HG02571 (cell line): ENCODE measurements around the gene P2RY13.

Experiments
- ATAC-seq: cut with Tn5 transposase; IDR thresholded peaks from one replicate; pipeline ENCODE4 v1.9.1; 2021; ENCODE audit warnings: mild to moderate bottlenecking, moderate library complexity; ENCODE audit not compliant: unreplicated experiment

P2RY13 gene

GRCh38 chr3:151321526-151321925, 7.8 kb downstream of the P2RY13 start:
- ATAC-seq: no peak

- no peak for ATAC-seq
Measured at GRCh38 chr3:151320131-151320530, 9.2 kb downstream of the P2RY13 start.

DNA sequence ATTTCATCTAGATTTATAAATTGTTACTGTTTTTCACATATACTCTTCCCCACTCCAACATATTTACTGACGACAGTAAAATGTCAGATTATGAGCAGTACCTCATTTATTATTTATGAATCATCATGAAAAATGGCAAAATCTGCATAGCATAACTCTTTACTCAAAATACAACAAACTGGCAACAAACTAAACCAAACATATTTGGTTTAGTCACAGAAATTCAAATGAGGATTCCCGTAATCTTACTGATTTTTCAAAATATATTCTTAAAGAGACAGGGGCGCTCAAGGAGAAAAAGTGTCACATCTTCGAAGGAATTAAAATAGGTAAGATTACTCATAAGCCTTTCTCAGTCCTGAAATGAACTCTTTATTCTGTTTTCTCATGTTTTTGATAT, 9.7 kb downstream of the P2RY13 start:
- no peak for ATAC-seq

- no peak for ATAC-seq
Measured at GRCh38 chr3:151318991-151319390, 10.4 kb downstream of the P2RY13 start.

DNA sequence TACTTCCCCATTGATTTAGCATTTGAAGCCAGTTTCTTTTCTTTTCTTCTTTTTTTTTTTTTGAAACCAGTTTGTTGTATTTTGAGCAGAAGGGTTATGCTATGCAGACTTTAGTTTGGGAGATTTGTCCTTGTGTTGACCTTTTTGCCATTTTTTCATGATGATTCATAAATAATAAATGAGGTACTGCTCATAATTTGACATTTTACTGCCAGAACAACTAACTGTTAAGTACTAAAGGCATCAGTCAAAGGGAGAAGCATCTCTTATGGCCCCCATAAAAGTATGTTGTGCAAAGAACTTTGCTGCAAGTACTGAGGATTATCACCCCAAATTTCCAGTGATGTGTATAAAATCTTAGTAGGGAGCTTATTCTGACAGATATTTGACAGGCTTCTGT, 11.0 kb downstream of the P2RY13 start:
- no peak for ATAC-seq

DNA sequence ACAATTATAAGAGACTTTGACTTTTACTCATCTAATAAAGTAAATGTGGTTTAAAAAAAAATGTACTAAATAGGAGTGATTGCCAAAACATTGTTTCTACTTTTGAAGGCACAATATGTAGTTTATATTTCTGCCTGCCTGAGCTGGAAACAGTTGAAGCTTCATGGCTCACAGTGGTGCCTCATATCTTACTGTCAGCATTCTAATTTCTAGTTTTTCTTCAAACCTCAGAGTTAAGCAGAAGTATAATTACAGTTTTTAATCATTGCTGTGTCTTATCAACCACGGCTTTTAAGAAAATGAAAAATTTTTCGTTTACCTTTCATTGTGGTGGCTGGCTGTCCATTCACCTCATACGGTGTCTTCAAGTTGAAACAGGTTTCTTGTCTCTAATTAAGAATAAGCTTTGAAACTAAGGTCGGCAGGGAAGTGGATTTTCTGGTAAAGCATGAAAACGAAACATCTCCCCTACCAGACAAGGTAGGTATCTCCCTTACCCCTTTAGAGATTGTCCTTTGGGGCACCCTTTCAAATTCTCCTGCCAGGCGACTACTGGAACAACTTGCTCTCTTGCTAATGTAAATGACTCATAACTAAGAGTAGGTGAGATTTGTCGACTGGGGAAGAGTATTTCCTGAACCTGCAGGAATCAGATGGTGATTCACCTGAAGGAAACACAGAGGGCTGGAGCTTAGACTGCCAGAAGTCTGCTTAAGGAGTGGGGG, 12.9 kb downstream of the P2RY13 start, which contains the start of gene GPR87:
Gene GPR87 (minus strand): TSS at position 554 of the 725 bp plus-strand sequence. CDS start 16,720 bp downstream, outside the sequence.
- no peak for ATAC-seq

DNA sequence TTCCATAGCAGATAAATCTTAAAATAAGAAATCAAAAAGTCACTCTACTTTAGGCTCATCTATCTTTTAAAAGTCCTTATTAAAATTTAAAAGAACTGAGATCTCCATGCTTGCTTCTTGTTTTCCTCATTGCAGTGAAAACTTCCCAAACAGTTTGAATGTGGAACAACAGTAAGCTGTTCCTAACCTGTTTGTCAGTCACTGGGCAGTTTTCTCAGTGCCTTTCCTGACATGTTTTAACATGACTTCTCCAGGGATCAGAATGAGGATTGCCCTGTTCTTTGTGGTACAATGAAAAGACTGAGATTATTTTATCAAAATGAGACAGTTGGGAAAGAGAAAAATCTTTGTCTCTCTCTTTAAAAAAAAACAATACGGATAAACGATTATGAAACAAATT, 13.5 kb downstream of the P2RY13 start:
- no peak for ATAC-seq

- no peak for ATAC-seq
Measured at GRCh38 chr3:151315136-151315535, 14.2 kb downstream of the P2RY13 start.

- no peak for ATAC-seq
Measured at GRCh38 chr3:151314593-151314992, 14.8 kb downstream of the P2RY13 start.

- no peak for ATAC-seq
Measured at GRCh38 chr3:151314137-151314536, 15.2 kb downstream of the P2RY13 start.

GRCh38 chr3:151312972-151313371, 16.4 kb downstream of the P2RY13 start:
- no peak for ATAC-seq

- ATAC-seq: no peak
Measured at GRCh38 chr3:151309566-151309965, 19.8 kb downstream of the P2RY13 start.

- ATAC-seq: no peak
Measured at GRCh38 chr3:151307583-151308488, 21.5 kb downstream of the P2RY13 start.

DNA sequence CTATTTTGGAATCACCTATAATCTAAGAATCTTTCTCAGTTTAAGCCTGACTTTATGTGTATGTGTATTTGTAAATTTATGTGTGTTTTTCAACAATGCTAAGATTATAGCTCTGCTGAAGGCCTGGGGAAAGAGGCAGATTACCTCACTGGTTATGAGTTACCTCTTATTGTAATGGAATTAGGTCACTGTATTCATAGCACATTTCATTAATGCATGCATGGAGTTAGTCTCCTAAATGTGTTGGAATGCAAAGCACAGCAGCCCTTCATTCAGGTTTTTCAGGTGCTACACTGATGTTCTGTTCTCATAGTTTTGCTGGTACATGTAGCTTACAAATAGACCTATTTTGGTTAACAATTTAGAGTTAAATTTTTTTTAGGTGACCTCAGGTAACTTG, 22.2 kb downstream of the P2RY13 start:
- no peak for ATAC-seq

- ATAC-seq: no peak
Measured at GRCh38 chr3:151306168-151306810, 23.1 kb downstream of the P2RY13 start.

DNA sequence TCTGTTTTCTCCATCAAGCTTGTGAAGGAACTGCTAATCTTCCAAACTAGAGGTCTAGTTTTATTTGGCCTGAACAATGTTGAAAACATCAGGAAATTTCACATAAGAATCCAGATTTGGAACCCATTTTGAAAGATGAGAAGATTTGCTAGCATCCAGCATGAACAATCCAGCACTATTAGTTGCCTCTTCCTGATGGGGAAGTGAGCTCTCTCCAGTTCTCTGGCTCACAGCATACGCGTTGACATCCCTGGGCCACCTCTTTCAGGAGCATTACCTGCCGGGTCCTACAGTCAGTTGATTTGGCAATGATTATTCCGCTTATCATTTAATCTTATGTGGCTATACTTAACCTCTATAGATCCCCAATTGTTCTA, 23.6 kb downstream of the P2RY13 start:
- no peak for ATAC-seq

- ATAC-seq: no peak
Measured at GRCh38 chr3:151305060-151305774, 24.1 kb downstream of the P2RY13 start.

DNA sequence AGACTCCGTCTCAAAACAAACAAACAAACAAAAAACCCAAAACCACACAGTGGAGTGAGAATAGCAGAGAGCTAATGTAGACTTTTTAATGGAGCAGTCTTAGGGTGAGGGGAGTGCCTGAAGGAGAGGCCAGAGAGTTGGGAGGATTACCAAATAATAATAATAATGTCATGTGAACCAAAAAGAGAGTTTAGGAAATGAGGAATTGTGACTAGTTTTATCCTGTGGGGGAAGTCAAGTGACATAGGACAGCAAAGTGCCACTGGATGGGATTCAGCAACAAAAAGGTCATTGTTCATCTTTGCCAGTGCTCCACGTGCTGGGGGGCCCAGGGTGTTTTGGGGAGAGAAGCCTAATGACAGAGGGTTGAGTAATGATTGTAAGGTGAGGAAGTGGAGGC, 25.6 kb downstream of the P2RY13 start:
- no peak for ATAC-seq

- ATAC-seq: no peak
Measured at GRCh38 chr3:151301787-151302186, 27.6 kb downstream of the P2RY13 start.

DNA sequence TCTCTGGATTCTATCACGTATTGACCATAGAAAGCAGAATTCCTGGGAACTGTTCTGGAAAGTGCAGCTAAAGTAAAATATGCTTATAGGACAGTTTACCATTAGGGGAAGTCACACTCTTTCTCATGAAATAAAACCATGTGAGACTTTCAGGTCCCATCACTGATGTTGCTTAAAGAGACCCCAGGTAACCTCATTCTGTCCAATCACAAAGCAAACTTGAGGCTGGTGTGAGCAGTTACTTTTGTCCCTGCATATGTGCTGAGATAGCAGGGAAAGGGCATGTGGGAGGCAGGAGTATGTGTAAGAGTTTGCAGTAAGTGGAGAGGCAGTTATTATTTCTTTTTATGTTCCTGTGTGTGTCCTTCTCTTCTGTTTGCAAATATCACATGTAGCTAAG, 28.8 kb downstream of the P2RY13 start:
- ATAC-seq: no peak

- no peak for ATAC-seq
Measured at GRCh38 chr3:151299006-151299405, 30.3 kb downstream of the P2RY13 start.
